Measurements from ENCODE around the gene TTC3.

Gene TTC3

GRCh38 chr21:37224861-37225839, 152.1 kb downstream of the TTC3 start:
- peak; percentile 45 for DNase-seq (ENCODE audit: low read depth)

- DNase-seq (ENCODE audit: low read depth) = no peak
Measured at GRCh38 chr21:37226041-37226920, 153.2 kb downstream of the TTC3 start.

- DNase-seq (ENCODE audit: low read depth) = no peak
Measured at GRCh38 chr21:37227071-37228002, 154.3 kb downstream of the TTC3 start.

GRCh38 chr21:37228003-37228400, 154.9 kb downstream of the TTC3 start:
- DNase-seq (ENCODE audit: low read depth) = no peak

- no peak for DNase-seq (ENCODE audit: low read depth)
Measured at GRCh38 chr21:37230632-37231248, 157.7 kb downstream of the TTC3 start.

GRCh38 chr21:37231249-37231645, 158.2 kb downstream of the TTC3 start:
- no peak for DNase-seq (ENCODE audit: low read depth)

- no peak for DNase-seq (ENCODE audit: low read depth)
Measured at GRCh38 chr21:37231671-37232070, 158.6 kb downstream of the TTC3 start.

GRCh38 chr21:37232274-37233018, 159.4 kb downstream of the TTC3 start:
- DNase-seq (ENCODE audit: low read depth) = no peak

- no peak for DNase-seq (ENCODE audit: low read depth)
Measured at GRCh38 chr21:37233551-37234146, 160.6 kb downstream of the TTC3 start.

- no peak for DNase-seq (ENCODE audit: low read depth)
Measured at GRCh38 chr21:37237346-37237745, 164.3 kb downstream of the TTC3 start.

- DNase-seq (ENCODE audit: low read depth) = no peak
Measured at GRCh38 chr21:37237764-37238163, 164.7 kb downstream of the TTC3 start.

GRCh38 chr21:37240978-37241377, 167.9 kb downstream of the TTC3 start:
- no peak for DNase-seq (ENCODE audit: low read depth)

- DNase-seq (ENCODE audit: low read depth) = no peak
Measured at GRCh38 chr21:37241426-37241825, 168.4 kb downstream of the TTC3 start.

- DNase-seq (ENCODE audit: low read depth) = no peak
Measured at GRCh38 chr21:37243961-37244360, 170.9 kb downstream of the TTC3 start.

GRCh38 chr21:37244501-37245095, 171.5 kb downstream of the TTC3 start:
- DNase-seq (ENCODE audit: low read depth) = no peak

GRCh38 chr21:37245151-37245550, 172.1 kb downstream of the TTC3 start:
- DNase-seq (ENCODE audit: low read depth) = no peak

- no peak for DNase-seq (ENCODE audit: low read depth)
Measured at GRCh38 chr21:37248298-37248697, 175.2 kb downstream of the TTC3 start.

GRCh38 chr21:37249112-37249904, 176.3 kb downstream of the TTC3 start:
- no peak for DNase-seq (ENCODE audit: low read depth)

- no peak for DNase-seq (ENCODE audit: low read depth)
Measured at GRCh38 chr21:37251294-37251634, 178.2 kb downstream of the TTC3 start.

All from stimulated activated CD8-positive, alpha-beta memory T cell treated with anti-CD3 and anti-CD28 coated beads, Interleukin-12 subunit alpha, Interleukin-12 subunit beta, amount 100 ng/mL, for 4 hours (primary cell).